RPMI8226 (cell line): ENCODE data around the gene SMARCA1.

Source experiments
- DNase-seq: peaks from one replicate; pipeline ENCODE4 v3.0.0-alpha.2; 2015

The SMARCA1 gene

GRCh38 chrX:129449148-129449547, 74.1 kb downstream of the SMARCA1 start:
- peak; percentile 22 for DNase-seq

GRCh38 chrX:129445436-129445835, 77.9 kb downstream of the SMARCA1 start:
- peak; percentile 31 for DNase-seq

- DNase-seq: no peak
Measured at GRCh38 chrX:129433945-129434344, 89.3 kb downstream of the SMARCA1 start.

- no peak for DNase-seq
Measured at GRCh38 chrX:129433461-129433860, 89.8 kb downstream of the SMARCA1 start.

GRCh38 chrX:129427267-129427666, 96.0 kb downstream of the SMARCA1 start:
- peak; percentile 31 for DNase-seq

- no peak for DNase-seq
Measured at GRCh38 chrX:129423191-129423590, 100.1 kb downstream of the SMARCA1 start.

GRCh38 chrX:129404670-129405008, 118.7 kb downstream of the SMARCA1 start:
- DNase-seq: no peak

GRCh38 chrX:129403974-129404669, 119.2 kb downstream of the SMARCA1 start:
- DNase-seq: no peak
